Measurements from ENCODE around the gene CSMD2.

DNA sequence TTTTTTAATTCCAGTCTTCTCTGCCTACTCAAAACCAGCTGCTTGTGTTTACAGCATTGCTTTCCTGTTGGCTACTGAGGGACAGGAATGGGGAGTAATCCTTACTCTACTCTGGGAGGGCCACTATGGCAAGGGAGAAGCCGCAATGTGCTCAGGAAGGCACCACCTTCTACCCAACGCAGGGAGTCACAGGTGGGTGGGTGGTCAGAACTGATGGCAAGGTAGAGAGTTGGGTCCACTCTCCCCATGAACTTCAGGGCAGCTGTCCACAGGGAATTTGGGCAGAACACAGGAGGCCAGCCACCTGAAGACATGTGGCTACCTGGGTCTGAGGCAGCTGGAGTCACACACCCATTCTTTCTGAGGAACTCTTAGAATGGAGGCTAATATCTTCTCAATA, 341.6 kb downstream of the CSMD2 start:
- TF ChIP-seq POLR2AphosphoS5 (IDR thresholded peaks at IDR 0.05; ENCODE audit: low read depth, low read length) = no peak
- TF ChIP-seq POLR2A (IDR thresholded peaks at IDR 0.05; ENCODE audit: low read depth, low read length) = no peak
- no peak for TF ChIP-seq TAF1 (IDR thresholded peaks at IDR 0.05; ENCODE audit: borderline replicate concordance, low read depth, low read length)

Data from GM12892 (cell line).